Caco-2 (cell line): ENCODE data around the gene EFTUD2. TPM values are rescaled to one million over a fixed set of nuclear protein-coding genes. Genes with fewer than 3 reads are reported as not detected.

ENCODE experiments used
- BruUV-seq: library from RNA; stranded (reverse); fragments of 400-500 nt; replicated peaks from 2 replicates; lab custom pipeline; 2021; lab: Mats Ljungman, UMichigan
- CTCF ChIA-PET: fragments of 300-600 bp; sonication (Branson Sonifier 250); formaldehyde crosslinking; loops from one replicate; lab custom pipeline; 2022; ENCODE audit warnings: antibody characterized with exemption; lab: Charles Lee
- POLR2A ChIA-PET: fragments of 300-600 bp; sonication (Branson Sonifier 250); formaldehyde crosslinking; loops from one replicate; lab custom pipeline; 2022; ENCODE audit warnings: antibody characterized with exemption; lab: Charles Lee
- DNase-seq, 2 experiments: peaks; one replicate each; pipeline versions ENCODE4 v3.0.0 to v3.0.0-alpha.2; 2020 to 2022
- H3K27me3 ChIP-seq: replicated peaks from 2 replicates; pipeline ENCODE4 v1.6.0; 2011; ENCODE audit warnings: low read length; ENCODE audit not compliant: control insufficient read depth, insufficient read depth
- H3K36me3 ChIP-seq: 2 replicates; pipeline ENCODE4 v1.5.1; 2011; ENCODE audit warnings: low read length; ENCODE audit not compliant: control insufficient read depth, insufficient read depth
- H3K4me1 ChIP-seq: fragments of 250-450 bp; sonication (Bioruptor Pico); 2 replicates; pipeline ENCODE4 v1.5.1; 2020; ENCODE audit warnings: mild to moderate bottlenecking
- H3K4me3 ChIP-seq: 2 replicates; pipeline ENCODE4 v1.5.1; 2011; ENCODE audit warnings: low read depth, mild to moderate bottlenecking, control low read depth, low read length
- H3K9me3 ChIP-seq: fragments of 250-450 bp; sonication (Bioruptor Pico); 2 replicates; pipeline ENCODE4 v1.5.1; 2020; ENCODE audit warnings: mild to moderate bottlenecking, moderate library complexity
- H3K27ac Mint-ChIP-seq: one replicate; pipeline ENCODE4 v1.8.0; 2022; ENCODE audit warnings: mixed read lengths; ENCODE audit not compliant: unreplicated experiment
- H3K27me3 Mint-ChIP-seq: one replicate; pipeline ENCODE4 v1.8.0; 2022; ENCODE audit warnings: mixed read lengths; ENCODE audit not compliant: insufficient read depth, unreplicated experiment
- H3K36me3 Mint-ChIP-seq: one replicate; pipeline ENCODE4 v1.8.0; 2022; ENCODE audit warnings: mild to moderate bottlenecking, mixed read lengths; ENCODE audit not compliant: insufficient read depth, unreplicated experiment
- H3K4me1 Mint-ChIP-seq: one replicate; pipeline ENCODE4 v1.8.0; 2022; ENCODE audit warnings: low read depth, mixed read lengths; ENCODE audit not compliant: unreplicated experiment
- H3K4me3 Mint-ChIP-seq: one replicate; pipeline ENCODE4 v1.8.0; 2022; ENCODE audit warnings: mild to moderate bottlenecking, moderate library complexity, mixed read lengths; ENCODE audit not compliant: unreplicated experiment
- H3K9me3 Mint-ChIP-seq: one replicate; pipeline ENCODE4 v1.8.0; 2022; ENCODE audit warnings: mixed read lengths; ENCODE audit not compliant: unreplicated experiment
- intact Hi-C: fragments of 100-400 bp; cut with micrococcal nuclease; formaldehyde crosslinking; loops from one replicate; pipeline ENCODE4 v1.10.0; 2022; ENCODE audit not compliant: unreplicated experiment
- microRNA-seq: library from miRNA; unstranded; fragments of <30 nt; microRNA quantifications from one replicate; pipeline ENCODE4 v1.2.0, GENCODE V29; 2022
- total RNA-seq: library from RNA; stranded (reverse); gene quantifications from 2 replicates; pipeline ENCODE4 v1.2.3, GENCODE V29; 2022
- TF ChIP-seq, protein P1 (sequence below), 2 experiments: fragments of 200-600 bp in 1 of 2; IDR thresholded peaks; 1 replicate in 1 of 2; 2 replicates in 1 of 2; pipeline versions ENCODE4 v1.5.1 to v1.8.0; 2011 to 2022; ENCODE audit warnings: antibody characterized with exemption in 1 of 2, control low read depth in 1 of 2, inconsistent platforms in 1 of 2, low read depth in 1 of 2, low read length in 1 of 2, mild to moderate bottlenecking in 1 of 2, moderate library complexity in 1 of 2; ENCODE audit not compliant: insufficient read depth in 1 of 2, severe bottlenecking in 1 of 2, unreplicated experiment in 1 of 2

The EFTUD2 gene
- total RNA-seq, 1 experiment from 2014 or later = 175 TPM

GRCh38 chr17:44804302-44805089 lies 94.7 kb downstream of the EFTUD2 start:
- POLR2A ChIA-PET = no interaction called here
- H3K4me1 Mint-ChIP-seq = no peaks in the 10 kb centered on the region
- no peaks in the 10 kb centered on the region for H3K4me1 ChIP-seq
- TF ChIP-seq, protein P1, sequence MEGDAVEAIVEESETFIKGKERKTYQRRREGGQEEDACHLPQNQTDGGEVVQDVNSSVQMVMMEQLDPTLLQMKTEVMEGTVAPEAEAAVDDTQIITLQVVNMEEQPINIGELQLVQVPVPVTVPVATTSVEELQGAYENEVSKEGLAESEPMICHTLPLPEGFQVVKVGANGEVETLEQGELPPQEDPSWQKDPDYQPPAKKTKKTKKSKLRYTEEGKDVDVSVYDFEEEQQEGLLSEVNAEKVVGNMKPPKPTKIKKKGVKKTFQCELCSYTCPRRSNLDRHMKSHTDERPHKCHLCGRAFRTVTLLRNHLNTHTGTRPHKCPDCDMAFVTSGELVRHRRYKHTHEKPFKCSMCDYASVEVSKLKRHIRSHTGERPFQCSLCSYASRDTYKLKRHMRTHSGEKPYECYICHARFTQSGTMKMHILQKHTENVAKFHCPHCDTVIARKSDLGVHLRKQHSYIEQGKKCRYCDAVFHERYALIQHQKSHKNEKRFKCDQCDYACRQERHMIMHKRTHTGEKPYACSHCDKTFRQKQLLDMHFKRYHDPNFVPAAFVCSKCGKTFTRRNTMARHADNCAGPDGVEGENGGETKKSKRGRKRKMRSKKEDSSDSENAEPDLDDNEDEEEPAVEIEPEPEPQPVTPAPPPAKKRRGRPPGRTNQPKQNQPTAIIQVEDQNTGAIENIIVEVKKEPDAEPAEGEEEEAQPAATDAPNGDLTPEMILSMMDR (IDR thresholded peaks at IDR 0.05; ENCODE audit: insufficient read depth in 1 of 2, low read depth in 1 of 2, low read length in 1 of 2, severe bottlenecking in 1 of 2, unreplicated experiment in 1 of 2) = no peak
- intact Hi-C loops = no loop called here
- CTCF ChIA-PET = no interaction called here
- H3K4me3 ChIP-seq = no peak overlapping the region
- H3K27ac Mint-ChIP-seq = no peak overlapping the region
- DNase-seq = no peak
- peaks cover 37% of the 10 kb centered on the region for H3K36me3 Mint-ChIP-seq
- H3K27me3 Mint-ChIP-seq = no peaks in the 10 kb centered on the region
- H3K4me3 Mint-ChIP-seq = no peak overlapping the region
- H3K36me3 ChIP-seq = peaks cover 2% of the 10 kb centered on the region
- BruUV-seq = no TSS peak
- H3K27me3 ChIP-seq = no peaks in the 10 kb centered on the region
- no peaks in the 10 kb centered on the region for H3K9me3 Mint-ChIP-seq
- no peaks in the 10 kb centered on the region for H3K9me3 ChIP-seq

DNA sequence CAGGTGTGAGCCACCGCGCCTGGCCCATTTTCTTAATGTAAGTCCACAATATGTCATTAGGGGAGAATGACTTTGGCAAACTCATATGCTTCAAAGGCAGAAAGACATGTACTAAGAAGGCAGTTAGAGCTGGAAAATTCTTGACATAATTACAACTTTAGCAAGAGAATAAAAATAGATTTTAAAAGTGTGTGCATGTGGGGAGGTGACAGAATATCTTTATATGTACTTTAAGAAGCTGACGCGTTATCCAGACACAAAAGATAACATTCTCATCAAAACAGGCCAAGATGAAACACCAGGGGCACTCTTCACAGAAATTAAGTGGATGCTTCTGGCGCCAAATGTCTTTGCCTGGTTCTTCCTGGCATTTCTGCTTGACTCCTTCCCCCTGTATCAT lies 97.4 kb downstream of the EFTUD2 start:
- Histone ChIP-seq H3K27me3 (no peaks in the 10 kb centered on the region), H3K4me3 (no peak overlapping the region), H3K9me3 (no peaks in the 10 kb centered on the region), H3K36me3 (peaks cover 2% of the 10 kb centered on the region), H3K4me1 (no peaks in the 10 kb centered on the region)
- POLR2A ChIA-PET = no interaction called here
- H3K4me3 Mint-ChIP-seq = no peak overlapping the region
- no TSS peak for BruUV-seq
- DNase-seq = no peak
- CTCF ChIA-PET = no interaction called here
- TF ChIP-seq, protein P1 (IDR thresholded peaks at IDR 0.05; ENCODE audit: insufficient read depth in 1 of 2, low read depth in 1 of 2, low read length in 1 of 2, severe bottlenecking in 1 of 2, unreplicated experiment in 1 of 2) = no peak
- H3K9me3 Mint-ChIP-seq = no peaks in the 10 kb centered on the region
- H3K36me3 Mint-ChIP-seq = peaks cover 37% of the 10 kb centered on the region
- intact Hi-C loops = no loop called here
- H3K27ac Mint-ChIP-seq = no peak overlapping the region
- no peaks in the 10 kb centered on the region for H3K27me3 Mint-ChIP-seq
- no peaks in the 10 kb centered on the region for H3K4me1 Mint-ChIP-seq

Small RNA genes lying within 50 kb of the gene (microRNA-seq; reads per million reads assigned to microRNA genes)
- 6.3 reads per million, percentile 38 among the genes with 10 or more reads in this experiment for gene MIR6783

Other genes starting within 250 kb of the EFTUD2 start
- gene MEIOC, start 243.0 kb downstream of the EFTUD2 start, total RNA-seq = not detected in 2 replicates
- gene CCDC43, start 209.7 kb downstream of the EFTUD2 start, total RNA-seq = 54.3 and 54.8 TPM in 2 replicates
- 31.8 and 34.2 TPM in 2 replicates for gene DBF4B, start 190.8 kb downstream of the EFTUD2 start, total RNA-seq
- gene ADAM11, start 140.5 kb downstream of the EFTUD2 start, total RNA-seq = 1.9 and 2.3 TPM in 2 replicates
- gene GJC1, start 69.2 kb downstream of the EFTUD2 start, total RNA-seq = 33.5 and 34.6 TPM in 2 replicates
- not detected in 2 replicates for gene HIGD1B, start 51.6 kb downstream of the EFTUD2 start, total RNA-seq
- gene GFAP, start 16.1 kb upstream of the EFTUD2 start, total RNA-seq = not detected in 2 replicates
- gene KIF18B, start 48.3 kb upstream of the EFTUD2 start, total RNA-seq = 63.6 and 68.4 TPM in 2 replicates
- 2.5 and 5.2 TPM in 2 replicates for gene C1QL1, start 68.9 kb upstream of the EFTUD2 start, total RNA-seq
- 12.0 and 15.1 TPM in 2 replicates for gene DCAKD, start 152.2 kb upstream of the EFTUD2 start, total RNA-seq
- 173 and 179 TPM in 2 replicates for gene NMT1, start 161.9 kb upstream of the EFTUD2 start, total RNA-seq
- gene PLCD3, start 233.1 kb upstream of the EFTUD2 start, total RNA-seq = 74.3 and 88.5 TPM in 2 replicates
- gene ACBD4, start 236.2 kb upstream of the EFTUD2 start, total RNA-seq = 21.2 and 21.6 TPM in 2 replicates
- gene HEXIM1, start 249.0 kb upstream of the EFTUD2 start, total RNA-seq = 71.0 and 78.0 TPM in 2 replicates